Mesothelial cell of epicardium (in vitro differentiated cells): Measurements from ENCODE around the gene STX19. TPM values are rescaled to one million over a fixed set of nuclear protein-coding genes. Genes with fewer than 3 reads are reported as not detected.

ENCODE experiments used
- DNase-seq, 2 experiments: peaks; one replicate each; pipeline ENCODE4 v3.0.0; 2021; ENCODE audit warnings: low spot score in 2 of 2; ENCODE audit not compliant: unreplicated experiment in 2 of 2
- H3K27ac Mint-ChIP-seq: 2 replicates; pipeline ENCODE4 v1.8.0; 2021; ENCODE audit warnings: mixed read lengths
- H3K27me3 Mint-ChIP-seq: 2 replicates; pipeline ENCODE4 v1.8.0; 2021; ENCODE audit warnings: low read depth, mixed read lengths
- H3K36me3 Mint-ChIP-seq: 2 replicates; pipeline ENCODE4 v1.8.0; 2021; ENCODE audit warnings: mixed read lengths
- H3K4me1 Mint-ChIP-seq: 2 replicates; pipeline ENCODE4 v1.8.0; 2021; ENCODE audit warnings: mixed read lengths
- H3K4me3 Mint-ChIP-seq: 2 replicates; pipeline ENCODE4 v1.8.0; 2021; ENCODE audit warnings: mild to moderate bottlenecking, moderate library complexity, mixed read lengths
- H3K9me3 Mint-ChIP-seq: 2 replicates; pipeline ENCODE4 v1.8.0; 2021; ENCODE audit warnings: mixed read lengths
- total RNA-seq: library from RNA; stranded (reverse); gene quantifications from 3 replicates; pipeline ENCODE4 v1.2.1, GENCODE V29; 2021
- TF ChIP-seq, protein P1 (sequence below): fragments of 200-600 bp; sonication (generic); IDR thresholded peaks from one replicate; pipeline ENCODE4 v1.5.0; 2021; ENCODE audit warnings: antibody characterized with exemption; ENCODE audit not compliant: unreplicated experiment

Gene STX19
- total RNA-seq, 1 donor from 2014 or later = 0.18 TPM

DNA sequence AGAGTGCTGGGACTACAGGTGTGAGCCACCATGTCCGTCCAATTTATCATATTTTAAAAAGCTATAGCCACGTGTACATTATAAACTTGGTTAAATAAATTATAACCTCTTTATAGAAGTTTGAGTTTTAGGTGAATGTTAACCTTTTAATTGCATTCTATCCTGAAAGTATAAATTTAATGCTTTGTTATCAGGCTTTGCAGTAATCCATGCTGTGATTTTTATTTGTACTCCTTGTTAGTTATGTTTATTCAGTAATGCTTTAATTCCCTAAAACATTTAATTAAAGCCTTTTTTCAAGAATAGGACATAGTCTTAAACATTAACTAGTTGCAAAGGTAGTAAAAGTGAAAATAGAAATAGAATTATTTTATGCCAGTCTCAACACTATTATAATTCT, 36.8 kb downstream of the STX19 start:
- no peaks in the 10 kb centered on the region for H3K27me3 Mint-ChIP-seq
- no peak overlapping the region for H3K4me3 Mint-ChIP-seq
- no peak overlapping the region for H3K27ac Mint-ChIP-seq
- no peaks in the 10 kb centered on the region for H3K9me3 Mint-ChIP-seq
- DNase-seq = no peak
- peaks cover under 1% of the 10 kb centered on the region for H3K36me3 Mint-ChIP-seq
- H3K4me1 Mint-ChIP-seq = peaks cover 13% of the 10 kb centered on the region
- TF ChIP-seq, protein P1, sequence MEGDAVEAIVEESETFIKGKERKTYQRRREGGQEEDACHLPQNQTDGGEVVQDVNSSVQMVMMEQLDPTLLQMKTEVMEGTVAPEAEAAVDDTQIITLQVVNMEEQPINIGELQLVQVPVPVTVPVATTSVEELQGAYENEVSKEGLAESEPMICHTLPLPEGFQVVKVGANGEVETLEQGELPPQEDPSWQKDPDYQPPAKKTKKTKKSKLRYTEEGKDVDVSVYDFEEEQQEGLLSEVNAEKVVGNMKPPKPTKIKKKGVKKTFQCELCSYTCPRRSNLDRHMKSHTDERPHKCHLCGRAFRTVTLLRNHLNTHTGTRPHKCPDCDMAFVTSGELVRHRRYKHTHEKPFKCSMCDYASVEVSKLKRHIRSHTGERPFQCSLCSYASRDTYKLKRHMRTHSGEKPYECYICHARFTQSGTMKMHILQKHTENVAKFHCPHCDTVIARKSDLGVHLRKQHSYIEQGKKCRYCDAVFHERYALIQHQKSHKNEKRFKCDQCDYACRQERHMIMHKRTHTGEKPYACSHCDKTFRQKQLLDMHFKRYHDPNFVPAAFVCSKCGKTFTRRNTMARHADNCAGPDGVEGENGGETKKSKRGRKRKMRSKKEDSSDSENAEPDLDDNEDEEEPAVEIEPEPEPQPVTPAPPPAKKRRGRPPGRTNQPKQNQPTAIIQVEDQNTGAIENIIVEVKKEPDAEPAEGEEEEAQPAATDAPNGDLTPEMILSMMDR = no peak

DNA sequence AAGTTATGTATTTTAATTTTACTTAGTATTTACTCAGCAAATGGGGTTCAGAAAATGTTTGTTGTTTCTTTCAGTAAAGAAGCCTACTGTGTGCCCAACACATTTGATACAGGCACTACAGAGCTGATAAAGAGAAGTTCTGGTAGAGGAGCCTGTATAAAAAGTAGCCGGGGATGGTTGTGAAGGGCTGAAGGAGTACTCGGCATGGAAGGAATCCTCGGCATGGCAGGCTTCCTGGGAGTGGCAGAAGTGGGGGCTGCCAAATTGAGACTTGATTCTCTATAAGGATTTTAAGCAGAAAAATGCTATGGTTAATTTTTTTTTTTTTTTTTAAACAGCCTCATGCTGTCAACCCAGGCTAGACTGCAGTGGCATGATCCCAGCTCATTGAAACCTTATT, 39.2 kb downstream of the STX19 start:
- Mint-ChIP-seq H3K4me3 (no peak overlapping the region), H3K27me3 (no peaks in the 10 kb centered on the region), H3K9me3 (no peaks in the 10 kb centered on the region), H3K27ac (no peak overlapping the region), H3K36me3 (no peaks in the 10 kb centered on the region), H3K4me1 (peaks cover 13% of the 10 kb centered on the region)
- DNase-seq = no peak
- TF ChIP-seq, protein P1 = no peak

DNA sequence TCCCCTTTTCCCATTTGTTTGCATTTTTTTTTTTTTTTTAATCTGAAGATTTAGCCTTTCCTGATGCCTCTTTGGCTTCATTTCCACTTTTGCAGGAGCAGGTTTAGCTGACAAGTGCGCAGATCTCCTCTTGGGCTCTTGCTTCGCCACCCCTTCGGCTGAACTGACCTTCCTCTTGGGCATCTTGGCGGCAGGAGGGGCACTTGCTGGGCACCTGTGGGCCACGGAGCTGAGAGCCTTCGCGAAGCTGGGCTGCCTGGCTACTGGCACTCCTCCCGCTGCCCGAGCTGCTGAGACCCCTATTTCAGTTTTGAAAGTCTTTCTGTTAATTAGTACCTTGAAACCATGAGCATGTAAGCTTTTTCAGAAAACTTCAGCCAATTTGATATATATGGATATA, 39.6 kb downstream of the STX19 start:
- TF ChIP-seq, protein P1 = no peak
- no peak for DNase-seq
- Mint-ChIP-seq H3K27me3 (no peaks in the 10 kb centered on the region), H3K4me1 (peaks cover 13% of the 10 kb centered on the region), H3K27ac (peak overlapping the region; percentile 86), H3K9me3 (no peaks in the 10 kb centered on the region), H3K36me3 (no peaks in the 10 kb centered on the region), H3K4me3 (no peak overlapping the region)

DNA sequence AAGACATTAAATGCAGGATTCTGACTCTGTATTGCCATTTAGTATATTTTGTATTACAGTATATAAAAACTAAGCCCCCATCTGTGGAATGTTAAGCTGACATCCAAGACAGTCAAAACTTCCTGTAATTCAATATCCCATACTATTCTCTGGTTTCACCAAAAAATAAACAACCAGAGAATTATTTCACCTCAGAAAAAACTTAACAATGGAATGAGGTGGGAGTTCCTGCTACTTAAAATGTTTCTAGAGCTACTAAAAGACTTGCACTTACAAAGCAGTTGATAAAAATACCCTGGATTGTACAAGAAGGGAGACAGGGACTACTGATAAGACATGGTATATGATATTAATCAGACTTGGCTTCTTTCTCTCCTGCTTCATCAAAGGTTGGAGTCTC, 40.1 kb downstream of the STX19 start:
- H3K36me3 Mint-ChIP-seq = no peaks in the 10 kb centered on the region
- no peak for DNase-seq

DNA sequence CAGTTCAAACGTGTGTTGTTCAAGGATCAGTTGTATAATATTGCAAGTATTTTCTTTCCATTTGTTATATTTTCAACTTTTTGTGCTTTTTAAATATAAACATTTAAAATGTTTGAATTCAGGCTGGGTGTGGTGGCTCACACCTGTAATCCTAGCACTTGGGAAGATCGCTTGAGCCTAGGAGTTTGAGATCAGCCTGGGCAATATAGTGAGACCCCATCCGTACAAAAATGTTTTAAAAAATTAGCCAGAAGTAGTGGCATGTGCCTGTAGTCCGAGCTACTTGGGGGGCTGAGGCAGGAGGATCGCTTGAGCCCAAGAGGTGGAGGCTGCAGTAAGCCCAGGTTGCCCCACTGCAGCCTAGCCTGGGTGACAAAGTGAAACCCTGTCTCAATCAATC, 43.8 kb downstream of the STX19 start:
- Mint-ChIP-seq H3K9me3 (no peaks in the 10 kb centered on the region), H3K36me3 (no peaks in the 10 kb centered on the region), H3K4me1 (peaks cover 31% of the 10 kb centered on the region), H3K27ac (no peak overlapping the region), H3K4me3 (no peak overlapping the region), H3K27me3 (no peaks in the 10 kb centered on the region)
- no peak for DNase-seq
- TF ChIP-seq, protein P1 = no peak

More for the DNA sequence above, 40.1 kb downstream of the STX19 start:
- TF ChIP-seq, protein P1 = no peak
- Mint-ChIP-seq H3K27ac (peak overlapping the region; percentile 86), H3K4me3 (no peak overlapping the region), H3K9me3 (no peaks in the 10 kb centered on the region), H3K4me1 (peaks cover 13% of the 10 kb centered on the region), H3K27me3 (no peaks in the 10 kb centered on the region)

DNA sequence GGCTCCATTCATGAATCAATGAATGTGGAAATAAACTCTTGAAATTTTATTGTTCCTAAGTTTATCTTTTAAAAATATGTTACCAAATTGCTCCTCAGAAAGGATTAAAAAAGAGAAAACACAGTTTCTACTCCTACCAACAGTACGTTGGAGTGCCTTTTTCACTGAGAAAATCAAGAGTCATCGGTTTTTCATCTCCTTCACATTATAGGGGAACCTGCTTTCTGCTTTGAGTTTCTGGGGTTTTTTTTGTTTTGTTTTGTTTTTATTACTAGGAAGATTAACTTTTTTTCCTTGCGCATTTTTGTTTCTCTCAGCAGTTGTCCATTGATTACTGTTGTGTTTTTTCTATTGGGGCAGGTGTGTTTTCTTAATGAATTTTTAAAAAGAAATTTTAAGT, 45.0 kb downstream of the STX19 start:
- no peak for DNase-seq
- no peaks in the 10 kb centered on the region for H3K36me3 Mint-ChIP-seq
- peaks cover 29% of the 10 kb centered on the region for H3K4me1 Mint-ChIP-seq
- no peaks in the 10 kb centered on the region for H3K27me3 Mint-ChIP-seq
- no peak overlapping the region for H3K27ac Mint-ChIP-seq
- TF ChIP-seq, protein P1 = no peak
- H3K9me3 Mint-ChIP-seq = no peaks in the 10 kb centered on the region
- H3K4me3 Mint-ChIP-seq = no peak overlapping the region
